Measurements from ENCODE around the gene USP36. TPM values are rescaled to one million over a fixed set of nuclear protein-coding genes. Genes with fewer than 3 reads are reported as not detected.

USP36 gene
- total RNA-seq, 1 experiment from 2014 or later, result 37.5 TPM

DNA sequence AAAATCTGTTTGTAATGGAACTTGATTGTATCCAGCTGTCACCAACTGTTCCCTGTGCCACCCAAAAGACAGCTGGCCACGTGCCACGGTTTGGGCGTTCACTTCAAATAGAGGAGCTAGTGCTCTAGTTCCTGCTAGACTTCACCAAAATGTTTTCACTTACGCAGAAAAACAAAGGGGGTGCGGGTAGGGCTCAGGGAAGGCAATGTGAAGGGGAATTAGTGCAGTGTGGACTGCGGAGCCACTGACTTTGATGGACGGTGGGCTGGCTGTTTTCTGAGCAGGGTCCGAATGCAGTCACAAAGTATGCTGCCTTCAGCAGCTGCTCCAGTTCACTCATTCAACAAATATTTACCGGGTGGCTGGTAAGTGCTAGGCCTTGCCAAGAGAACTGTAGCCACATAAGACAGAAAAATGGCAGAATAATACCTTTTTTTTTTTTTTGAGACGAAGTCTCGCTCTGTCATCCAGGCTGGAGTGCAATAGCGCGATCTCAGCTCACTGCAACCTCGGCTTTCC, 50.9 kb downstream of the USP36 start:
- TF ChIP-seq EZH2phosphoT487 (IDR thresholded peaks at IDR 0.05; ENCODE audit: borderline replicate concordance, low read length) (no peak), EZH2 (IDR thresholded peaks at IDR 0.05; ENCODE audit: low read length, unreplicated experiment) (no peak)
- TF ChIP-seq, protein P1, sequence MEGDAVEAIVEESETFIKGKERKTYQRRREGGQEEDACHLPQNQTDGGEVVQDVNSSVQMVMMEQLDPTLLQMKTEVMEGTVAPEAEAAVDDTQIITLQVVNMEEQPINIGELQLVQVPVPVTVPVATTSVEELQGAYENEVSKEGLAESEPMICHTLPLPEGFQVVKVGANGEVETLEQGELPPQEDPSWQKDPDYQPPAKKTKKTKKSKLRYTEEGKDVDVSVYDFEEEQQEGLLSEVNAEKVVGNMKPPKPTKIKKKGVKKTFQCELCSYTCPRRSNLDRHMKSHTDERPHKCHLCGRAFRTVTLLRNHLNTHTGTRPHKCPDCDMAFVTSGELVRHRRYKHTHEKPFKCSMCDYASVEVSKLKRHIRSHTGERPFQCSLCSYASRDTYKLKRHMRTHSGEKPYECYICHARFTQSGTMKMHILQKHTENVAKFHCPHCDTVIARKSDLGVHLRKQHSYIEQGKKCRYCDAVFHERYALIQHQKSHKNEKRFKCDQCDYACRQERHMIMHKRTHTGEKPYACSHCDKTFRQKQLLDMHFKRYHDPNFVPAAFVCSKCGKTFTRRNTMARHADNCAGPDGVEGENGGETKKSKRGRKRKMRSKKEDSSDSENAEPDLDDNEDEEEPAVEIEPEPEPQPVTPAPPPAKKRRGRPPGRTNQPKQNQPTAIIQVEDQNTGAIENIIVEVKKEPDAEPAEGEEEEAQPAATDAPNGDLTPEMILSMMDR (conservative IDR thresholded peaks at IDR 0.05; ENCODE audit: low read depth, low read length), result no peak
- no peak overlapping the region for H3K4me3 ChIP-seq (ENCODE audit: low read length)
- H3K27me3 ChIP-seq (ENCODE audit: low read length), result no peaks in the 10 kb centered on the region
- H3K9me2 ChIP-seq (replicated peaks; ENCODE audit: low read length), result no peaks in the 10 kb centered on the region
- H4K20me1 ChIP-seq (ENCODE audit: low read length), result no peaks in the 10 kb centered on the region
- ChIA-PET CTCF (no interaction called here), POLR2A (ENCODE audit: unreplicated experiment) (no interaction called here)
- no peak overlapping the region for H3K9ac ChIP-seq (ENCODE audit: low read length)
- H3K9me3 ChIP-seq (ENCODE audit: low read length), result no peaks in the 10 kb centered on the region
- no peaks in the 10 kb centered on the region for H3K79me2 ChIP-seq (ENCODE audit: low read length)
- DNase-seq, result no peak
- ATAC-seq, result no peak; the same call in 1 of the 2 replicates
- intact Hi-C loops (cut with micrococcal nuclease), result loop anchor here (10.0 kb wide), 1 partner anchor 45 kb away; no protein-coding TSS in a partner anchor
- H3K4me2 ChIP-seq (ENCODE audit: low read length), result no peak overlapping the region
- no peak overlapping the region for H2AFZ ChIP-seq (ENCODE audit: low read length)
- H3K27ac ChIP-seq (ENCODE audit: low read length), result no peak overlapping the region
- no peaks in the 10 kb centered on the region for H3K4me1 ChIP-seq (ENCODE audit: insufficient read depth, low read length)
- no peaks in the 10 kb centered on the region for H3F3A ChIP-seq (ENCODE audit: low read length, unreplicated experiment)
- BruUV-seq (replicated peaks), result no TSS peak
- peaks cover 8% of the 10 kb centered on the region; the same call in 1 of the 2 replicates for H3K36me3 ChIP-seq (ENCODE audit: low read depth, low read length)

DNA sequence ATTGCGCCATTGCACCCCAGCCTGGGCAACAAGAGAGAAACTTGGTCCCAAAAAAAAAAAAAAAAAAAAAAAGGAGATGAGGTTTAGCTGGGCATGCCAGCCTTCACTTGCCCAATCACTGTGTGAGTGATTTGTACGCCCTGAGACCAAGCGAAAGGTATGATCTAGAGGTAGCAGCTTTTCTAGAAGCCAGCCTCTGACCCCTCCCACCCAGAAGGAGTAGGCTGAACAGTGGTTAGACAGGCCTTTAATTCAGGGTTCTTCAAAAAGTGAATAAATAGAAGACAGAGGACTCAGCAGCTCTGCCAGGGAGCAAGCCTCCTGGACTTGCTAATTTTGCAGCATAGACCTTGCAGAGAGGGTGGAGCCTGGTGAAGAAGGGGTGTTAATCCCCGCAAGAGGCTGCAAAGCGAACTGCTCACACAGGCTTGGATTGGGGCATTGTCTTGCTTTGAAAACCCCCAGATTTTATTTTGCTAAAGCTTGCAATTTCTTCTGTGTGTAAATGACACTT, 51.4 kb downstream of the USP36 start:
- Histone ChIP-seq H3K4me2 (ENCODE audit: low read length) (no peak overlapping the region), H3K27ac (ENCODE audit: low read length) (no peak overlapping the region), H3K27me3 (ENCODE audit: low read length) (no peaks in the 10 kb centered on the region), H3K36me3 (ENCODE audit: low read depth, low read length) (peaks cover 5% of the 10 kb centered on the region; the same call in 1 of the 2 replicates), H3K9ac (ENCODE audit: low read length) (no peak overlapping the region), H3K4me1 (ENCODE audit: insufficient read depth, low read length) (no peaks in the 10 kb centered on the region), H3K9me3 (ENCODE audit: low read length) (no peaks in the 10 kb centered on the region), H2AFZ (ENCODE audit: low read length) (no peak overlapping the region), H3K9me2 (replicated peaks; ENCODE audit: low read length) (no peaks in the 10 kb centered on the region), H3F3A (ENCODE audit: low read length, unreplicated experiment) (no peaks in the 10 kb centered on the region), H3K4me3 (ENCODE audit: low read length) (no peak overlapping the region), H4K20me1 (ENCODE audit: low read length) (no peaks in the 10 kb centered on the region), H3K79me2 (ENCODE audit: low read length) (no peaks in the 10 kb centered on the region)
- intact Hi-C loops (cut with micrococcal nuclease), result loop anchor here (10.0 kb wide), 1 partner anchor 46 kb away; no protein-coding TSS in a partner anchor
- TF ChIP-seq, protein P1 (conservative IDR thresholded peaks at IDR 0.05; ENCODE audit: low read depth, low read length), result no peak
- TF ChIP-seq EZH2 (IDR thresholded peaks at IDR 0.05; ENCODE audit: low read length, unreplicated experiment), result no peak
- TF ChIP-seq EZH2phosphoT487 (IDR thresholded peaks at IDR 0.05; ENCODE audit: borderline replicate concordance, low read length), result no peak
- POLR2A ChIA-PET (ENCODE audit: unreplicated experiment), result no interaction called here
- ATAC-seq, result no peak
- CTCF ChIA-PET, result no interaction called here
- no TSS peak for BruUV-seq (replicated peaks)
- DNase-seq, result no peak

DNA sequence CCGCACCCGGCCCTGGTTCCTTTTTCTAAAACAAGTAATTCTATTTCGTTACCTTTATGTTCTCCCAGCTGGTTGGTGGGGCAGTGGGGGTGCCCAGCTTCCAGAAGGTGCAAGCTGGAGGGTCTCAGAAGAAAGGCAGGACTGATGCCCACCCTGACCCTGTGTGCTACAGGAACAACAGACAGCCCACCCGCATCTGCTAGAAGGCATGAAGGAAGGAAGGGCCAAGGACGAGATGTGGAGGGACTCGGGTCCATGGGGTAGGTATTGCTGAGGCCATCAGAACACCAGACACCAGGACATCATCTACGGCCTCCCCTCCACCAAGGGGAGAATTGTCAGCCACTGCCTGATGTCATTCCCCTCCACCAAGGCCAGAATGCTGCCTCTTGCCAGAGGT, 52.2 kb downstream of the USP36 start:
- ChIA-PET CTCF (no interaction called here), POLR2A (ENCODE audit: unreplicated experiment) (no interaction called here)
- Histone ChIP-seq H3K4me3 (ENCODE audit: low read length) (no peak overlapping the region), H3K27me3 (ENCODE audit: low read length) (no peaks in the 10 kb centered on the region), H4K20me1 (ENCODE audit: low read length) (no peaks in the 10 kb centered on the region), H3K79me2 (ENCODE audit: low read length) (no peaks in the 10 kb centered on the region), H3K4me2 (ENCODE audit: low read length) (no peak overlapping the region), H3F3A (ENCODE audit: low read length, unreplicated experiment) (no peaks in the 10 kb centered on the region), H3K9ac (ENCODE audit: low read length) (no peak overlapping the region), H3K36me3 (ENCODE audit: low read depth, low read length) (no peaks in the 10 kb centered on the region; the same call in 1 of the 2 replicates), H3K27ac (ENCODE audit: low read length) (no peak overlapping the region), H3K4me1 (ENCODE audit: insufficient read depth, low read length) (no peaks in the 10 kb centered on the region), H3K9me2 (replicated peaks; ENCODE audit: low read length) (no peaks in the 10 kb centered on the region), H2AFZ (ENCODE audit: low read length) (no peak overlapping the region), H3K9me3 (ENCODE audit: low read length) (no peaks in the 10 kb centered on the region)
- BruUV-seq (replicated peaks), result no TSS peak
- DNase-seq (no peak), ATAC-seq (no peak)
- intact Hi-C loops (cut with micrococcal nuclease), result loop anchor here (10.0 kb wide), 1 partner anchor 46 kb away; no protein-coding TSS in a partner anchor
- TF ChIP-seq EZH2phosphoT487 (IDR thresholded peaks at IDR 0.05; ENCODE audit: borderline replicate concordance, low read length) (no peak), EZH2 (IDR thresholded peaks at IDR 0.05; ENCODE audit: low read length, unreplicated experiment) (no peak)
- TF ChIP-seq, protein P1 (conservative IDR thresholded peaks at IDR 0.05; ENCODE audit: low read depth, low read length), result no peak
